Measurements from ENCODE around the gene MIS12. TPM values are rescaled to one million over a fixed set of nuclear protein-coding genes. Genes with fewer than 3 reads are reported as not detected.

Gene MIS12
- total RNA-seq, 1 experiment from 2014 or later, result 14.7 TPM

DNA sequence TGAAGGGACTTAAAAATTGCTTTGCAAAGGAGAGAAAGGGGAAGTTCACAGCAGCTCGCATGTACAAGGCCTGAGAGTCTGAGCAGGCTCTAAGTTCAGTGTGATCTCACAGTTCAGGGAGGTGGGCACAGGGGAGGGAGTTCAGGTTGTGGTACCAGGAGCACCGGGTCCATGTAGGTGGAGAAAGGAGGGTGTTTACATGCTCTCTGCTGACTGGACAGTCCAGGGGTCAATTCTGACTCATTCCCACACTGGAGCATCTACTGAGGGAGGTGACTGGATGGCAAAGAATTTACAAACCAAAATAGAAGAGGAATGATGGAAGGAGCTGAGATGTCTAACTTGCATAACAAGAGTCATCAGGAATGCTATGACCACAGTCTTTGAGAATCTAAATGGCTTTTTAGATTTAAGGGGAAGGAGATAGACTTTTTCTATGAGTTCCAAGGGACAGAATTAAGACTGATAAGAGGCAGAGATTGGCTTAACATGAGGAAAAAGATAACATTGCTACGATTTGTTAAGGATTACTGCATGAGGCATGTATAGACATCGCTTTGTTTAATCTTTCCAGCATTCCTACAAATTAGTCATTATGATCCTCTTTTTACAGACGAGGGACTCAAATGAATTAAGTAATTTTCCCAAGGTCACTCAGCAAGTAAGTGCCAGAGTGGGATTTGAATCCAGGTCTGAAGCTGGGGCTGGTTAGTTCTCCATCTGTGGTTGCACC is 29.9 kb downstream of the MIS12 start:
- ChIA-PET RAD21 (ENCODE audit: low non-redundant PET in 1 of 2, low total read pairs in 2 of 2, uncharacterized antibody in 2 of 2, unreplicated experiment in 2 of 2) (no interaction called here), POLR2A (no interaction called here), CTCF (no interaction called here)
- no TSS peak for BruUV-seq (replicated peaks)
- Histone ChIP-seq H3K36me3 (ENCODE audit: control insufficient read depth in 1 of 2, insufficient read depth in 2 of 2, low read length in 2 of 2) (no peaks in the 10 kb centered on the region), H3K9ac (ENCODE audit: low read length) (no peak overlapping the region), H3K79me2 (ENCODE audit: insufficient read depth, low read length) (no peaks in the 10 kb centered on the region), H2AFZ (ENCODE audit: low read depth, low read length, poor library complexity, severe bottlenecking) (no peak overlapping the region), H3K4me1 (ENCODE audit: control insufficient read depth in 1 of 2, insufficient read depth in 2 of 2, low read length in 2 of 2) (peaks cover 13 to 19% of the 10 kb centered on the region in 2 experiments; a peak in 3 of 4 replicates), H3K4me3 (replicated peaks in 1 of 2; ENCODE audit: low read depth in 1 of 2, low read length in 2 of 2) (peak overlapping the region in 1 of 2 experiments; percentile 14; a peak in 1 of 4 replicates), H3K27me3 (ENCODE audit: insufficient read depth, low read length) (no peaks in the 10 kb centered on the region), H3K9me3 (ENCODE audit: control insufficient read depth in 1 of 2, insufficient read depth in 1 of 2, low read depth in 1 of 2, low read length in 2 of 2) (no peaks in the 10 kb centered on the region), H3K27ac (ENCODE audit: low read depth, low read length) (peak overlapping the region; percentile 32; the same call in 1 of the 2 replicates), H3K9me2 (ENCODE audit: insufficient read depth) (no peaks in the 10 kb centered on the region), H4K20me1 (ENCODE audit: insufficient read depth) (no peaks in the 10 kb centered on the region), H3K4me2 (ENCODE audit: low read length) (peak overlapping the region; percentile 55)
- ATAC-seq (peak; percentile 93), DNase-seq (ENCODE audit: low read depth, low spot score) (peak; percentile 66)
- intact Hi-C loops (cut with micrococcal nuclease), result no loop called here
- TF ChIP-seq SIN3A (IDR thresholded peaks at IDR 0.05; ENCODE audit: low read depth) (no peak; the same call in 1 of the 2 replicates), POLR2A (IDR thresholded peaks at IDR 0.05; ENCODE audit: borderline replicate concordance, extremely low read depth, insufficient read depth, insufficient read length) (no peak), YY1 (IDR thresholded peaks at IDR 0.05; ENCODE audit: extremely low read depth, insufficient replicate concordance, low read depth, low read length) (no peak), EGR1 (IDR thresholded peaks at IDR 0.05; ENCODE audit: low read depth) (no peak), SP1 (IDR thresholded peaks at IDR 0.05; ENCODE audit: low read depth) (peak; percentile 55), SRF (IDR thresholded peaks at IDR 0.05; ENCODE audit: low read depth) (peak; percentile 8; the same call in 1 of the 2 replicates), ELF1 (IDR thresholded peaks at IDR 0.05; ENCODE audit: borderline replicate concordance, low read depth) (no peak), FOSL1 (IDR thresholded peaks at IDR 0.05; ENCODE audit: low read depth) (peak; percentile 84), ZNF274 (IDR thresholded peaks at IDR 0.05; ENCODE audit: low read depth, low read length) (no peak), CBX3 (IDR thresholded peaks at IDR 0.05; ENCODE audit: low read depth) (peak; percentile 25; the same call in 1 of the 2 replicates), JUND (IDR thresholded peaks at IDR 0.05) (peak; percentile 76), RAD21 (IDR thresholded peaks at IDR 0.05; ENCODE audit: low read depth) (no peak), TCF7L2 (IDR thresholded peaks at IDR 0.05; ENCODE audit: borderline replicate concordance, extremely low read depth, insufficient read depth, insufficient read length) (no peak), CEBPB (IDR thresholded peaks at IDR 0.05; ENCODE audit: low read depth) (0 out of 2 replicates have a peak, but pooled peaks have one; percentile 27)
- TF ChIP-seq, protein P1, sequence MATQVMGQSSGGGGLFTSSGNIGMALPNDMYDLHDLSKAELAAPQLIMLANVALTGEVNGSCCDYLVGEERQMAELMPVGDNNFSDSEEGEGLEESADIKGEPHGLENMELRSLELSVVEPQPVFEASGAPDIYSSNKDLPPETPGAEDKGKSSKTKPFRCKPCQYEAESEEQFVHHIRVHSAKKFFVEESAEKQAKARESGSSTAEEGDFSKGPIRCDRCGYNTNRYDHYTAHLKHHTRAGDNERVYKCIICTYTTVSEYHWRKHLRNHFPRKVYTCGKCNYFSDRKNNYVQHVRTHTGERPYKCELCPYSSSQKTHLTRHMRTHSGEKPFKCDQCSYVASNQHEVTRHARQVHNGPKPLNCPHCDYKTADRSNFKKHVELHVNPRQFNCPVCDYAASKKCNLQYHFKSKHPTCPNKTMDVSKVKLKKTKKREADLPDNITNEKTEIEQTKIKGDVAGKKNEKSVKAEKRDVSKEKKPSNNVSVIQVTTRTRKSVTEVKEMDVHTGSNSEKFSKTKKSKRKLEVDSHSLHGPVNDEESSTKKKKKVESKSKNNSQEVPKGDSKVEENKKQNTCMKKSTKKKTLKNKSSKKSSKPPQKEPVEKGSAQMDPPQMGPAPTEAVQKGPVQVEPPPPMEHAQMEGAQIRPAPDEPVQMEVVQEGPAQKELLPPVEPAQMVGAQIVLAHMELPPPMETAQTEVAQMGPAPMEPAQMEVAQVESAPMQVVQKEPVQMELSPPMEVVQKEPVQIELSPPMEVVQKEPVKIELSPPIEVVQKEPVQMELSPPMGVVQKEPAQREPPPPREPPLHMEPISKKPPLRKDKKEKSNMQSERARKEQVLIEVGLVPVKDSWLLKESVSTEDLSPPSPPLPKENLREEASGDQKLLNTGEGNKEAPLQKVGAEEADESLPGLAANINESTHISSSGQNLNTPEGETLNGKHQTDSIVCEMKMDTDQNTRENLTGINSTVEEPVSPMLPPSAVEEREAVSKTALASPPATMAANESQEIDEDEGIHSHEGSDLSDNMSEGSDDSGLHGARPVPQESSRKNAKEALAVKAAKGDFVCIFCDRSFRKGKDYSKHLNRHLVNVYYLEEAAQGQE (IDR thresholded peaks at IDR 0.05; ENCODE audit: low read depth), result no peak
- TF ChIP-seq, protein P2, sequence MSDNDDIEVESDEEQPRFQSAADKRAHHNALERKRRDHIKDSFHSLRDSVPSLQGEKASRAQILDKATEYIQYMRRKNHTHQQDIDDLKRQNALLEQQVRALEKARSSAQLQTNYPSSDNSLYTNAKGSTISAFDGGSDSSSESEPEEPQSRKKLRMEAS (IDR thresholded peaks at IDR 0.05), result no peak
- TF ChIP-seq, protein P3, sequence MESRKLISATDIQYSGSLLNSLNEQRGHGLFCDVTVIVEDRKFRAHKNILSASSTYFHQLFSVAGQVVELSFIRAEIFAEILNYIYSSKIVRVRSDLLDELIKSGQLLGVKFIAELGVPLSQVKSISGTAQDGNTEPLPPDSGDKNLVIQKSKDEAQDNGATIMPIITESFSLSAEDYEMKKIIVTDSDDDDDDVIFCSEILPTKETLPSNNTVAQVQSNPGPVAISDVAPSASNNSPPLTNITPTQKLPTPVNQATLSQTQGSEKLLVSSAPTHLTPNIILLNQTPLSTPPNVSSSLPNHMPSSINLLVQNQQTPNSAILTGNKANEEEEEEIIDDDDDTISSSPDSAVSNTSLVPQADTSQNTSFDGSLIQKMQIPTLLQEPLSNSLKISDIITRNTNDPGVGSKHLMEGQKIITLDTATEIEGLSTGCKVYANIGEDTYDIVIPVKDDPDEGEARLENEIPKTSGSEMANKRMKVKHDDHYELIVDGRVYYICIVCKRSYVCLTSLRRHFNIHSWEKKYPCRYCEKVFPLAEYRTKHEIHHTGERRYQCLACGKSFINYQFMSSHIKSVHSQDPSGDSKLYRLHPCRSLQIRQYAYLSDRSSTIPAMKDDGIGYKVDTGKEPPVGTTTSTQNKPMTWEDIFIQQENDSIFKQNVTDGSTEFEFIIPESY (IDR thresholded peaks at IDR 0.05; ENCODE audit: extremely low read depth, insufficient replicate concordance, low read length), result no peak
- TF ChIP-seq, protein P4, sequence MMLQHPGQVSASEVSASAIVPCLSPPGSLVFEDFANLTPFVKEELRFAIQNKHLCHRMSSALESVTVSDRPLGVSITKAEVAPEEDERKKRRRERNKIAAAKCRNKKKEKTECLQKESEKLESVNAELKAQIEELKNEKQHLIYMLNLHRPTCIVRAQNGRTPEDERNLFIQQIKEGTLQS (IDR thresholded peaks at IDR 0.05), result no peak
- TF ChIP-seq, protein P5, sequence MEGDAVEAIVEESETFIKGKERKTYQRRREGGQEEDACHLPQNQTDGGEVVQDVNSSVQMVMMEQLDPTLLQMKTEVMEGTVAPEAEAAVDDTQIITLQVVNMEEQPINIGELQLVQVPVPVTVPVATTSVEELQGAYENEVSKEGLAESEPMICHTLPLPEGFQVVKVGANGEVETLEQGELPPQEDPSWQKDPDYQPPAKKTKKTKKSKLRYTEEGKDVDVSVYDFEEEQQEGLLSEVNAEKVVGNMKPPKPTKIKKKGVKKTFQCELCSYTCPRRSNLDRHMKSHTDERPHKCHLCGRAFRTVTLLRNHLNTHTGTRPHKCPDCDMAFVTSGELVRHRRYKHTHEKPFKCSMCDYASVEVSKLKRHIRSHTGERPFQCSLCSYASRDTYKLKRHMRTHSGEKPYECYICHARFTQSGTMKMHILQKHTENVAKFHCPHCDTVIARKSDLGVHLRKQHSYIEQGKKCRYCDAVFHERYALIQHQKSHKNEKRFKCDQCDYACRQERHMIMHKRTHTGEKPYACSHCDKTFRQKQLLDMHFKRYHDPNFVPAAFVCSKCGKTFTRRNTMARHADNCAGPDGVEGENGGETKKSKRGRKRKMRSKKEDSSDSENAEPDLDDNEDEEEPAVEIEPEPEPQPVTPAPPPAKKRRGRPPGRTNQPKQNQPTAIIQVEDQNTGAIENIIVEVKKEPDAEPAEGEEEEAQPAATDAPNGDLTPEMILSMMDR (IDR thresholded peaks at IDR 0.05 in 2 of 3, conservative IDR thresholded peaks at IDR 0.05 in 1 of 3; ENCODE audit: borderline replicate concordance in 1 of 3, insufficient read depth in 1 of 3, low read depth in 2 of 3, low read length in 2 of 3), result no peak
